ENCODE results near the gene SMAD6. TPM values are rescaled to one million over a fixed set of nuclear protein-coding genes. Genes with fewer than 3 reads are reported as not detected.
A peak's percentile ranks its signal among the peaks of the same experiment; 100 is the strongest.

Gene SMAD6
- total and polyA plus RNA-seq, 9 donors, result 3.8 to 20.3 (median 13.9) TPM

DNA sequence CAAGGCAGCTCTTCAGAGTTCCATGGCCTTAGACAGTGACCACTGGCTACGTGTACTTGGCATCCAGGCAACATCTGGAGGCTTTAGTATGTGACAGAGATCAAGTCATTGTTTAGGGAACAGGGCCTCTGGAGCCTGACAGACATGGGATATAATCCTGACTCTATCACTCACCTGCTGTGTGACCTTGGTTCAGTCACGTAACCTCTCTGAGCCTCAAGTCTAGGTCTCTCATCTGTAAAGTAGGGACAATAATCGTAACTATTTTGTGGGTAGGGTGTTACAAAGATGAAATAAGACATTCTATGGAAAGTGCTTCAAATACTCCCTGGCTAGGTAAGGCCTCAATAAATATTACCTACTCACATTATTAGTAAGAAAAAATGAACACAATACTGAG, 114.2 kb downstream of the SMAD6 start:
- Histone ChIP-seq H3K27ac (no peak overlapping the region), H3K9me3 (no peaks in the 10 kb centered on the region), H3K27me3 (no peaks in the 10 kb centered on the region), H3K36me3 (no peaks in the 10 kb centered on the region), H3K4me1 (ENCODE audit: insufficient read depth) (peaks cover 3% of the 10 kb centered on the region), H3K4me3 (no peak overlapping the region)
- intact Hi-C loops (cut with DNase I), result no loop called here
- no peak for TF ChIP-seq POLR2A (IDR thresholded peaks at IDR 0.05)
- no peak for TF ChIP-seq EP300 (IDR thresholded peaks at IDR 0.05)
- TF ChIP-seq, protein P1, sequence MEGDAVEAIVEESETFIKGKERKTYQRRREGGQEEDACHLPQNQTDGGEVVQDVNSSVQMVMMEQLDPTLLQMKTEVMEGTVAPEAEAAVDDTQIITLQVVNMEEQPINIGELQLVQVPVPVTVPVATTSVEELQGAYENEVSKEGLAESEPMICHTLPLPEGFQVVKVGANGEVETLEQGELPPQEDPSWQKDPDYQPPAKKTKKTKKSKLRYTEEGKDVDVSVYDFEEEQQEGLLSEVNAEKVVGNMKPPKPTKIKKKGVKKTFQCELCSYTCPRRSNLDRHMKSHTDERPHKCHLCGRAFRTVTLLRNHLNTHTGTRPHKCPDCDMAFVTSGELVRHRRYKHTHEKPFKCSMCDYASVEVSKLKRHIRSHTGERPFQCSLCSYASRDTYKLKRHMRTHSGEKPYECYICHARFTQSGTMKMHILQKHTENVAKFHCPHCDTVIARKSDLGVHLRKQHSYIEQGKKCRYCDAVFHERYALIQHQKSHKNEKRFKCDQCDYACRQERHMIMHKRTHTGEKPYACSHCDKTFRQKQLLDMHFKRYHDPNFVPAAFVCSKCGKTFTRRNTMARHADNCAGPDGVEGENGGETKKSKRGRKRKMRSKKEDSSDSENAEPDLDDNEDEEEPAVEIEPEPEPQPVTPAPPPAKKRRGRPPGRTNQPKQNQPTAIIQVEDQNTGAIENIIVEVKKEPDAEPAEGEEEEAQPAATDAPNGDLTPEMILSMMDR (IDR thresholded peaks at IDR 0.05), result no peak
- WGBS, 3 donors, result 95 to 99% (median 95%) methylated on average over 3 of the region's 3 CpGs
- DNase-seq, result no peak

GRCh38 chr15:66819084-66819483, 117.0 kb downstream of the SMAD6 start:
- no peaks in the 10 kb centered on the region for H3K9me3 ChIP-seq
- TF ChIP-seq, protein P1 (IDR thresholded peaks at IDR 0.05), result no peak
- TF ChIP-seq POLR2A (IDR thresholded peaks at IDR 0.05), result no peak
- TF ChIP-seq EP300 (IDR thresholded peaks at IDR 0.05), result no peak
- DNase-seq, result peak in 1 of 5 donors; percentile 3
- 55 to 68% (median 63%) methylated on average over 2 of the region's 2 CpGs for WGBS, 3 donors
- H3K27ac ChIP-seq, result no peak overlapping the region
- H3K27me3 ChIP-seq, result no peaks in the 10 kb centered on the region
- no peaks in the 10 kb centered on the region for H3K36me3 ChIP-seq
- H3K4me3 ChIP-seq, result no peak overlapping the region
- peaks cover 3% of the 10 kb centered on the region for H3K4me1 ChIP-seq (ENCODE audit: insufficient read depth)
- intact Hi-C loops (cut with DNase I), result no loop called here

DNA sequence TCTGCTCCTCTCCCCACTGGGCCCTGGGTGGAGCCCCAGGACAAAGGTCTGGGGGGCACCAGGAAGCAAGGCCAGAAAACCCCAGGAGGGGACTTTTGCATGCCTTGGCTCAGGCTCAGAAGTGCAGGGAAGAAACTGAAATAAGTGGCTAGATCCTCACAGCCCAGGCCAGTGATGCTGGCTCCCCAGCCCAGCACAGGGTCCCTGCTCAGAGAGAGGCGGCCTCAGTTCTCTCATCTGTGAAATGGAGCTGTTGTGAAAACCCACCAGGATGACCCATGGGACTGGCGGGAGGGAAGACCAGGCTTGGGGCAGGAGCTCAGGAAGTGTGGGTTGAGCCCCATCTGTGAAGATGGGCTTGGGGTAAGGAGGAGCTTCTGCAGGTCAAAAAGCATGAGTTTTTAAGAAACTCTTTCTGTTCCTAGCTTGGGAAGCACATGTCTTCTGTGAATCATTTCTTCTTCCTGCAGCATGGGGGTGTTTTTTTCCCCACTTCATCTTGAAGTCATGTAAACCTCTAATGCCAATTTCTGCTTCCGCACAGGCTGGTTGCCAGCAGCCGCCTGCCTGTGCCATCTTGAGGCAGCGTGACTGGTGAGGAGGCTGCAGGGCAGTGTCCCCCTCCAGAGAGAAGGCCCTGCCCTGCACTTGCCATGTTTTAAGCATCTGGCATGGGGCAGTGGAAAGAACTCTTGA, 118.6 kb downstream of the SMAD6 start:
- intact Hi-C loops (cut with DNase I), result no loop called here
- peaks cover 3% of the 10 kb centered on the region for H3K4me1 ChIP-seq (ENCODE audit: insufficient read depth)
- peak in 1 of 5 donors; percentile 19 for DNase-seq
- TF ChIP-seq, protein P1 (IDR thresholded peaks at IDR 0.05), result no peak
- TF ChIP-seq EP300 (IDR thresholded peaks at IDR 0.05) (no peak), POLR2A (IDR thresholded peaks at IDR 0.05) (no peak)
- H3K27me3 ChIP-seq, result no peaks in the 10 kb centered on the region
- H3K36me3 ChIP-seq, result no peaks in the 10 kb centered on the region
- WGBS, 3 donors, result 93 to 96% (median 95%) methylated on average over 5 of the region's 5 CpGs
- H3K9me3 ChIP-seq, result no peaks in the 10 kb centered on the region
- H3K27ac ChIP-seq, result peak overlapping the region in 1 of 2 donors; percentile 12
- no peak overlapping the region for H3K4me3 ChIP-seq

- peaks cover 3% of the 10 kb centered on the region for H3K4me1 ChIP-seq (ENCODE audit: insufficient read depth)
- TF ChIP-seq POLR2A (IDR thresholded peaks at IDR 0.05) (no peak), EP300 (IDR thresholded peaks at IDR 0.05) (no peak)
- TF ChIP-seq, protein P1 (IDR thresholded peaks at IDR 0.05), result no peak
- H3K4me3 ChIP-seq, result no peak overlapping the region
- WGBS, 3 donors, result 65 to 73% (median 66%) methylated on average over 4 of the region's 4 CpGs
- intact Hi-C loops (cut with DNase I), result no loop called here
- DNase-seq, result peak in 1 of 5 donors; percentile 7
- no peaks in the 10 kb centered on the region for H3K36me3 ChIP-seq
- H3K27me3 ChIP-seq, result no peaks in the 10 kb centered on the region
- no peak overlapping the region for H3K27ac ChIP-seq
- H3K9me3 ChIP-seq, result no peaks in the 10 kb centered on the region
Observed at GRCh38 chr15:66821307-66821706, 119.3 kb downstream of the SMAD6 start.
